A673 (cell line): ENCODE measurements around the gene DISP3.

Experiments used
- EZH2 ChIP-seq: fragments of 200-600 bp; sonication (generic); IDR thresholded peaks from 2 replicates; pipeline ENCODE4 v1.6.1; 2017; ENCODE audit warnings: borderline replicate concordance, low read depth, mild to moderate bottlenecking, mixed read lengths, antibody characterized with exemption, low read length; ENCODE audit not compliant: poor library complexity, severe bottlenecking
- TF ChIP-seq, protein P1 (sequence below): fragments of 300-800, 200-600 bp; sonication (generic); conservative IDR thresholded peaks from 2 replicates; pipeline ENCODE4 v1.5.1; 2017; ENCODE audit warnings: low read depth, mild to moderate bottlenecking, antibody characterized with exemption, low read length, moderate library complexity, mixed read lengths

DNA sequence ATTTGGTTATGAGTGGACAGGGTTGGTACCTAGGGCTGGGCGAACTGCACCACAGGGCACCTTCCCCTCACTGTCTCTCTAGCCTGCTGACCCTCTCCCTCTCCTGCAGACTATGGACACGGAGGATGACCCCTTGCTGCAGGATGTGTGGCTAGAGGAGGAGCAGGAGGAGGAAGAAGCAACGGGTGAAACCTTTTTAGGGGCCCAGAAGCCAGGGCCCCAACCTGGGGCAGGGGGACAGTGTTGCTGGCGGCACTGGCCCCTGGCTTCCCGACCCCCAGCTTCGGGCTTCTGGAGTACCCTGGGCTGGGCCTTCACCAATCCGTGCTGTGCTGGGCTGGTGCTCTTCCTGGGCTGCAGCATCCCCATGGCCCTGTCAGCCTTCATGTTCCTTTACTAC lies 21.9 kb downstream of the DISP3 start:
- no peak for TF ChIP-seq EZH2
- TF ChIP-seq, protein P1, sequence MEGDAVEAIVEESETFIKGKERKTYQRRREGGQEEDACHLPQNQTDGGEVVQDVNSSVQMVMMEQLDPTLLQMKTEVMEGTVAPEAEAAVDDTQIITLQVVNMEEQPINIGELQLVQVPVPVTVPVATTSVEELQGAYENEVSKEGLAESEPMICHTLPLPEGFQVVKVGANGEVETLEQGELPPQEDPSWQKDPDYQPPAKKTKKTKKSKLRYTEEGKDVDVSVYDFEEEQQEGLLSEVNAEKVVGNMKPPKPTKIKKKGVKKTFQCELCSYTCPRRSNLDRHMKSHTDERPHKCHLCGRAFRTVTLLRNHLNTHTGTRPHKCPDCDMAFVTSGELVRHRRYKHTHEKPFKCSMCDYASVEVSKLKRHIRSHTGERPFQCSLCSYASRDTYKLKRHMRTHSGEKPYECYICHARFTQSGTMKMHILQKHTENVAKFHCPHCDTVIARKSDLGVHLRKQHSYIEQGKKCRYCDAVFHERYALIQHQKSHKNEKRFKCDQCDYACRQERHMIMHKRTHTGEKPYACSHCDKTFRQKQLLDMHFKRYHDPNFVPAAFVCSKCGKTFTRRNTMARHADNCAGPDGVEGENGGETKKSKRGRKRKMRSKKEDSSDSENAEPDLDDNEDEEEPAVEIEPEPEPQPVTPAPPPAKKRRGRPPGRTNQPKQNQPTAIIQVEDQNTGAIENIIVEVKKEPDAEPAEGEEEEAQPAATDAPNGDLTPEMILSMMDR = no peak
